ENCODE results near the gene BCAP31.
"Not testable (repeated sequence)": the region's sequence is repeated elsewhere in the genome, so short reads cannot be mapped to it uniquely, and the experiment has no call there.

Gene BCAP31

GRCh38 chrX:153750127-153750774 lies 26.1 kb upstream of the BCAP31 start:
- DNase-seq (ENCODE audit: insufficient read length) (no peak), FAIRE-seq (no peak)
- no peak for TF ChIP-seq POLR2A (IDR thresholded peaks at IDR 0.05; ENCODE audit: low read depth, low read length)
- no peak for TF ChIP-seq POLR2AphosphoS5 (IDR thresholded peaks at IDR 0.05; ENCODE audit: low read depth, low read length)
- TF ChIP-seq TAF1 (IDR thresholded peaks at IDR 0.05; ENCODE audit: borderline replicate concordance, low read depth, low read length) = no peak

- FAIRE-seq = not testable (repeated sequence)
These were observed 24.8 kb upstream of the BCAP31 start for GRCh38 chrX:153749017-153749416.

GRCh38 chrX:153746991-153747390 lies 22.8 kb upstream of the BCAP31 start:
- not testable (repeated sequence) for DNase-seq (ENCODE audit: insufficient read length); FAIRE-seq

More at GRCh38 chrX:153749017-153749416, 24.8 kb upstream of the BCAP31 start:
- not testable (repeated sequence) for DNase-seq (ENCODE audit: insufficient read length)

GRCh38 chrX:153746359-153746758 lies 22.2 kb upstream of the BCAP31 start:
- TF ChIP-seq POLR2A (IDR thresholded peaks at IDR 0.05; ENCODE audit: low read depth, low read length) = no peak
- TF ChIP-seq TAF1 (IDR thresholded peaks at IDR 0.05; ENCODE audit: borderline replicate concordance, low read depth, low read length) = no peak
- TF ChIP-seq POLR2AphosphoS5 (IDR thresholded peaks at IDR 0.05; ENCODE audit: low read depth, low read length) = no peak
- FAIRE-seq (no peak), DNase-seq (ENCODE audit: insufficient read length) (no peak)

- not testable (repeated sequence) for DNase-seq (ENCODE audit: insufficient read length); FAIRE-seq
These were observed 20.9 kb upstream of the BCAP31 start for GRCh38 chrX:153745067-153745433.

- no peak for FAIRE-seq
- no peak for TF ChIP-seq POLR2AphosphoS5 (IDR thresholded peaks at IDR 0.05; ENCODE audit: low read depth, low read length)
- no peak for TF ChIP-seq TAF1 (IDR thresholded peaks at IDR 0.05; ENCODE audit: borderline replicate concordance, low read depth, low read length)
- TF ChIP-seq POLR2A (IDR thresholded peaks at IDR 0.05; ENCODE audit: low read depth, low read length) = no peak
- DNase-seq (ENCODE audit: insufficient read length) = no peak
These were observed 20.3 kb upstream of the BCAP31 start for GRCh38 chrX:153744210-153745066.

- DNase-seq (ENCODE audit: insufficient read length); FAIRE-seq: not testable (repeated sequence)
These were observed 19.5 kb upstream of the BCAP31 start for GRCh38 chrX:153743468-153744209.

GRCh38 chrX:153742796-153743467 lies 18.7 kb upstream of the BCAP31 start:
- DNase-seq (ENCODE audit: insufficient read length); FAIRE-seq: not testable (repeated sequence)

- not testable (repeated sequence) for DNase-seq (ENCODE audit: insufficient read length); FAIRE-seq
These were observed 17.9 kb upstream of the BCAP31 start for GRCh38 chrX:153742111-153742510.

GRCh38 chrX:153741446-153741845 lies 17.3 kb upstream of the BCAP31 start:
- TF ChIP-seq TAF1 (IDR thresholded peaks at IDR 0.05; ENCODE audit: borderline replicate concordance, low read depth, low read length) (no peak), POLR2AphosphoS5 (IDR thresholded peaks at IDR 0.05; ENCODE audit: low read depth, low read length) (no peak), POLR2A (IDR thresholded peaks at IDR 0.05; ENCODE audit: low read depth, low read length) (no peak)
- DNase-seq (ENCODE audit: insufficient read length) (no peak), FAIRE-seq (no peak)

- DNase-seq (ENCODE audit: insufficient read length) (no peak), FAIRE-seq (no peak)
- TF ChIP-seq POLR2A (IDR thresholded peaks at IDR 0.05; ENCODE audit: low read depth, low read length) (no peak), TAF1 (IDR thresholded peaks at IDR 0.05; ENCODE audit: borderline replicate concordance, low read depth, low read length) (no peak), POLR2AphosphoS5 (IDR thresholded peaks at IDR 0.05; ENCODE audit: low read depth, low read length) (no peak)
These were observed 16.5 kb upstream of the BCAP31 start for GRCh38 chrX:153740631-153741222.
